H4 (cell line): ENCODE results near the gene YY1. TPM values are rescaled to one million over a fixed set of nuclear protein-coding genes. Genes with fewer than 3 reads are reported as not detected.
"Not testable (repeated sequence)": the region's sequence is repeated elsewhere in the genome, so short reads cannot be mapped to it uniquely, and the experiment has no call there.

Source experiments
- DNase-seq: peaks from one replicate; pipeline ENCODE4 v3.0.0-alpha.2; 2015; ENCODE audit warnings: low spot score
- total RNA-seq: library from RNA; depleted of rRNA; stranded (reverse); fragments of >200 nt; shearing (Covaris generic); gene quantifications from 2 replicates; pipeline ENCODE4 v1.2.3, GENCODE V29; 2014; rRNA removed

Gene YY1
- 32.3 and 44.7 TPM in 2 replicates for total RNA-seq

GRCh38 chr14:100238419-100239210, at the start of gene YY1:
YY1 (plus strand) TSS chr14:100239144; CDS start chr14:100239245, 101 bp downstream.
- peak; percentile 95 for DNase-seq

GRCh38 chr14:100190126-100190525, 48.8 kb upstream of the YY1 start:
- no peak for DNase-seq

- no peak for DNase-seq
These were observed 47.2 kb upstream of the YY1 start for GRCh38 chr14:100191584-100192249.

- no peak for DNase-seq
These were observed 46.7 kb upstream of the YY1 start for GRCh38 chr14:100192250-100192671.

GRCh38 chr14:100192672-100193416, 46.1 kb upstream of the YY1 start:
- DNase-seq = peak; percentile 98

- DNase-seq = no peak
These were observed 45.3 kb upstream of the YY1 start for GRCh38 chr14:100193417-100194357.

GRCh38 chr14:100199240-100199860, 39.6 kb upstream of the YY1 start:
- no peak for DNase-seq

- no peak for DNase-seq
These were observed 38.6 kb upstream of the YY1 start for GRCh38 chr14:100200311-100200710.

GRCh38 chr14:100201701-100202100, 37.2 kb upstream of the YY1 start:
- DNase-seq = no peak

- DNase-seq = no peak
These were observed 36.2 kb upstream of the YY1 start for GRCh38 chr14:100202712-100203111.

- no peak for DNase-seq
These were observed 35.8 kb upstream of the YY1 start for GRCh38 chr14:100203146-100203545.

GRCh38 chr14:100203962-100204834, 34.7 kb upstream of the YY1 start:
- DNase-seq = peak; percentile 33

GRCh38 chr14:100204835-100205167, 34.1 kb upstream of the YY1 start:
- DNase-seq = not testable (repeated sequence)

- DNase-seq = not testable (repeated sequence)
These were observed 31.4 kb upstream of the YY1 start for GRCh38 chr14:100207588-100207987.

GRCh38 chr14:100208136-100208535, 30.8 kb upstream of the YY1 start:
- DNase-seq = not testable (repeated sequence)

- DNase-seq = no peak
These were observed 27.6 kb upstream of the YY1 start for GRCh38 chr14:100211366-100211765.

- DNase-seq = no peak
These were observed 27.1 kb upstream of the YY1 start for GRCh38 chr14:100211893-100212292.

GRCh38 chr14:100212476-100213333, 26.2 kb upstream of the YY1 start:
- no peak for DNase-seq

- DNase-seq = no peak
These were observed 25.4 kb upstream of the YY1 start for GRCh38 chr14:100213587-100213955.
